ENCODE data around the gene CT47A7. TPM values are rescaled to one million over a fixed set of nuclear protein-coding genes. Genes with fewer than 3 reads are reported as not detected.

Gene CT47A7
- not detected in 2 replicates for total RNA-seq

DNA sequence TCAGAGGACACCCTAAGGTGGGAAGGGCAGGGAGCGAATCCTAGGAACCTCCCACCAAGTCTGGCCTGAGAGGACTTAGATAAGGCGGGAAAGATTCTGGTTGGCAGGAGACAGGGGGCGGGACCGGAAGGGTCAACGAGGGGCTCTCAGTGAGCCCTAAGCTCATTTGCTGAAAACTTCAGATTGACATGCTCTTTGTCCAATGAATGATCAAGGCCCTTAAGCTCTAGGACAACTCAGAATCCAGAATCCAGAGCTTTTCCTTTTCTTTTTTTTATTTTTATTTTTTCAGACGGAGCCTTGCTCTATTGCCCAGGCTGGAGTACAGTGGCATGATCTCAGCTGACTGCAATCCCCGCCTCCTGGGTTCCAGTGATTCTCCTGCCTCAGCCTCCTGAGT lies at the start of gene CT47A7:
TSS of gene CT47A7 (minus strand) at position 101 of the 400 bp plus-strand sequence. CDS start 255 bp downstream, outside the sequence.

DNA sequence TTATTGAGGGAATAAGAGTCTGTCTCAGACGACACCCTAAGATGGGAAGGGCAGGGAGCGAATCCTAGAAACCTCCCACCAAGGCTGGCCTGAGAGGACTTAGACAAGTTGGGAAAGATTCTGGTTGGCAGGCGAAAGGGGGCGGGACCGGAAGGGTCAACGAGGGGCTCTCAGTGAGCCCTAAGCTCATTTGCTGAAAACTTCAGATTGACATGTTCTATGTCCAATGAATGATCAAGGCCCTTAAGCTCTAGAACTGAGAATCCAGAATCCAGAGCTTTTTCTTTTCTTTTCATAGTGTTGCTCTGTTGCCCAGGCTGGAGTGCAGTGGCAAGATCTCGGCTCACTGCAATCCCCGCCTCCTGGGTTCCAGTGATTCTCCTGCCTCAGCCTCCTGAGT lies 29.3 kb upstream of the CT47A7 start, which contains the start of gene CT47A1:
TSS of gene CT47A1 (minus strand) at position 101 of the 400 bp plus-strand sequence. CDS start 231 bp downstream, outside the sequence.

Other genes with a start within 250 kb of the CT47A7 start
- gene CT47B1, start 80.7 kb downstream of the CT47A7 start, total RNA-seq, result not detected in 2 replicates
- not detected in 2 replicates for gene CT47A11, start 19.4 kb downstream of the CT47A7 start, total RNA-seq
- not detected in 2 replicates for gene CT47A10, start 14.6 kb downstream of the CT47A7 start, total RNA-seq
- gene CT47A9, start 9.7 kb downstream of the CT47A7 start, total RNA-seq, result not detected in 2 replicates
- not detected in 2 replicates for gene CT47A8, start 4.9 kb downstream of the CT47A7 start, total RNA-seq
- gene CT47A6, start 4.9 kb upstream of the CT47A7 start, total RNA-seq, result not detected in 2 replicates
- not detected in 2 replicates for gene CT47A5, start 9.7 kb upstream of the CT47A7 start, total RNA-seq
- not detected in 2 replicates for gene CT47A4, start 14.6 kb upstream of the CT47A7 start, total RNA-seq
- not detected in 2 replicates for gene CT47A3, start 19.5 kb upstream of the CT47A7 start, total RNA-seq
- not detected in 2 replicates for gene CT47A2, start 24.3 kb upstream of the CT47A7 start, total RNA-seq
- not detected in 2 replicates for gene CT47A1, start 29.2 kb upstream of the CT47A7 start, total RNA-seq
- 0.68 and 1.8 TPM in 2 replicates for gene GLUD2, start 91.0 kb upstream of the CT47A7 start, total RNA-seq